ENCODE results near the gene MAP3K6. TPM values are rescaled to one million over a fixed set of nuclear protein-coding genes. Genes with fewer than 3 reads are reported as not detected.
"Not testable (repeated sequence)": the region's sequence is repeated elsewhere in the genome, so short reads cannot be mapped to it uniquely, and the experiment has no call there.

Gene MAP3K6, protein sequence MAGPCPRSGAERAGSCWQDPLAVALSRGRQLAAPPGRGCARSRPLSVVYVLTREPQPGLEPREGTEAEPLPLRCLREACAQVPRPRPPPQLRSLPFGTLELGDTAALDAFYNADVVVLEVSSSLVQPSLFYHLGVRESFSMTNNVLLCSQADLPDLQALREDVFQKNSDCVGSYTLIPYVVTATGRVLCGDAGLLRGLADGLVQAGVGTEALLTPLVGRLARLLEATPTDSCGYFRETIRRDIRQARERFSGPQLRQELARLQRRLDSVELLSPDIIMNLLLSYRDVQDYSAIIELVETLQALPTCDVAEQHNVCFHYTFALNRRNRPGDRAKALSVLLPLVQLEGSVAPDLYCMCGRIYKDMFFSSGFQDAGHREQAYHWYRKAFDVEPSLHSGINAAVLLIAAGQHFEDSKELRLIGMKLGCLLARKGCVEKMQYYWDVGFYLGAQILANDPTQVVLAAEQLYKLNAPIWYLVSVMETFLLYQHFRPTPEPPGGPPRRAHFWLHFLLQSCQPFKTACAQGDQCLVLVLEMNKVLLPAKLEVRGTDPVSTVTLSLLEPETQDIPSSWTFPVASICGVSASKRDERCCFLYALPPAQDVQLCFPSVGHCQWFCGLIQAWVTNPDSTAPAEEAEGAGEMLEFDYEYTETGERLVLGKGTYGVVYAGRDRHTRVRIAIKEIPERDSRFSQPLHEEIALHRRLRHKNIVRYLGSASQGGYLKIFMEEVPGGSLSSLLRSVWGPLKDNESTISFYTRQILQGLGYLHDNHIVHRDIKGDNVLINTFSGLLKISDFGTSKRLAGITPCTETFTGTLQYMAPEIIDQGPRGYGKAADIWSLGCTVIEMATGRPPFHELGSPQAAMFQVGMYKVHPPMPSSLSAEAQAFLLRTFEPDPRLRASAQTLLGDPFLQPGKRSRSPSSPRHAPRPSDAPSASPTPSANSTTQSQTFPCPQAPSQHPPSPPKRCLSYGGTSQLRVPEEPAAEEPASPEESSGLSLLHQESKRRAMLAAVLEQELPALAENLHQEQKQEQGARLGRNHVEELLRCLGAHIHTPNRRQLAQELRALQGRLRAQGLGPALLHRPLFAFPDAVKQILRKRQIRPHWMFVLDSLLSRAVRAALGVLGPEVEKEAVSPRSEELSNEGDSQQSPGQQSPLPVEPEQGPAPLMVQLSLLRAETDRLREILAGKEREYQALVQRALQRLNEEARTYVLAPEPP (N-terminal part only)
- polyA plus RNA-seq: 6.5 TPM
- long read RNA-seq, donor 1, partial matches to known transcripts: 0 of 1 reads
- long read RNA-seq, donor 1, other reads (novel, unspliced or antisense): 0 of 1 reads
- long read RNA-seq, donor 2, partial matches to known transcripts: 0 of 4 reads
- long read RNA-seq, donor 2, other reads (novel, unspliced or antisense): 0 of 4 reads
- long read RNA-seq, donor 3: 0 reads
- long read RNA-seq, donor 4: 0 reads
- long read RNA-seq, donor 5: 0 reads
- long read RNA-seq, donor 6: 0 reads
- long read RNA-seq, donor 7: 0 reads
- long read RNA-seq, donor 8: 0 reads
- long read RNA-seq, donor 9: 0 reads
- long read RNA-seq, donor 10, full-length matches to known transcripts: 1 of 1 reads
- long read RNA-seq, donor 10, partial matches to known transcripts: 0 of 1 reads
- long read RNA-seq, donor 10, other reads (novel, unspliced or antisense): 0 of 1 reads
- long read RNA-seq, donor 11: 0 reads

GRCh38 chr1:27366411-27367159 is at the start of gene MAP3K6:
Gene MAP3K6 (minus strand): TSS chr1:27366961. CDS start chr1:27366597, 364 bp downstream.
- no peaks in the 10 kb centered on the region for H3K9me3 ChIP-seq (ENCODE audit: control insufficient read depth, low read depth, low read length)
- H3K27ac ChIP-seq (ENCODE audit: low read length): peak within 1 kb of the TSS; percentile 90
- peak; percentile 67 to 83 for DNase-seq
- peaks cover 5% of the 10 kb centered on the region for H3K36me3 ChIP-seq (ENCODE audit: control insufficient read depth, insufficient read depth, low read length)
- peak within 1 kb of the TSS; percentile 67 for H3K4me3 ChIP-seq (ENCODE audit: low read length)
- WGBS (ENCODE audit: insufficient coverage, low lambda C conversion rate): no CpG with 5 or more reads among the region's 67 CpGs
- H3K4me1 ChIP-seq (ENCODE audit: control insufficient read depth, insufficient read depth, low read length): peaks cover 21% of the 10 kb centered on the region
- H3K27me3 ChIP-seq (ENCODE audit: control insufficient read depth, insufficient read depth, low read length): no peaks in the 10 kb centered on the region

DNA sequence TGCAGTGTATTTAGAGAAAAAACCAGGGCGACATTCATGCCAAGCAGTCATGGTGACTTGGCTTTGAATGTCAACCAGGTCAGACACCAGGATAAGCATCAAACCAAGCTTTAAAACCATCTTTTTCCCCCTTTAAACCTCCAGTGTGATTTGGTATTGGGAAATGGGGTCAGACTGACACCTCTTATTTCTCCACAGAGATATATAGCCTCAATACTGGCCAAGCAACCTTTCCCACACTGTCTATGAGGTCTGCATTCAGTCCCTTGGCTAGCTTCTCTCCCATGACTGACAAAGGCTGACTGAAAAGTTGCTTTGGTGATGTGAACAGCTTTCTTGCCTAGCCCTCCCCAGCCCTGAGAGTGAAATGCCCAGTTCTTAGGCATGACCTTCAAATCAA is 47.3 kb upstream of the MAP3K6 start:
- H3K9me3 ChIP-seq (ENCODE audit: control insufficient read depth, low read depth, low read length): no peaks in the 10 kb centered on the region
- peaks cover 19% of the 10 kb centered on the region for H3K4me1 ChIP-seq (ENCODE audit: control insufficient read depth, insufficient read depth, low read length)
- no peak for DNase-seq
- peaks cover 90% of the 10 kb centered on the region for H3K36me3 ChIP-seq (ENCODE audit: control insufficient read depth, insufficient read depth, low read length)
- no CpG with 5 or more reads among the region's 1 CpG for WGBS (ENCODE audit: insufficient coverage, low lambda C conversion rate)
- no peak overlapping the region for H3K4me3 ChIP-seq (ENCODE audit: low read length)
- H3K27ac ChIP-seq (ENCODE audit: low read length): no peak overlapping the region
- H3K27me3 ChIP-seq (ENCODE audit: control insufficient read depth, insufficient read depth, low read length): no peaks in the 10 kb centered on the region

DNA sequence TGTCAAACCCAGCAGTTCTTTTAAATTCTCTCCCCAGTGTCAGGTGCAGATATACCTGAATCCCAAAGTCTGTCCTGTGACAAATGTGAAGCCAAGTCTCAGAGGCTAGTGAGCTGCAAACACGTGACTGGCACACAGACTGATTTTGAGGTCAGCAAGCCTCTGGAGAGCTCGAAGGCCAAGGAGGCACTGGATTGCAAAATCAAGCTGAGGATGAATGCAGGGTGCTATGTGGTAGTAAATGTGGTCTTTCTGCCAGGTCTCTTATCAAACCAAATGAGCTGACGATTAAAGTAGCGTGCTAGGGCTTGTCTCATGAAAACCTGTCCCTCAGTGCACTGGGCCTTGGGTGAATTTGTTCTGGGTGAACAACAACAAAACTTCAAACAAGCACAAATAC is 46.2 kb upstream of the MAP3K6 start:
- no peak for DNase-seq
- Histone ChIP-seq H3K4me1 (ENCODE audit: control insufficient read depth, insufficient read depth, low read length) (peaks cover 8% of the 10 kb centered on the region), H3K4me3 (ENCODE audit: low read length) (no peak overlapping the region), H3K27me3 (ENCODE audit: control insufficient read depth, insufficient read depth, low read length) (no peaks in the 10 kb centered on the region), H3K9me3 (ENCODE audit: control insufficient read depth, low read depth, low read length) (no peaks in the 10 kb centered on the region), H3K36me3 (ENCODE audit: control insufficient read depth, insufficient read depth, low read length) (peaks cover 92% of the 10 kb centered on the region), H3K27ac (ENCODE audit: low read length) (no peak overlapping the region)
- no CpG with 5 or more reads among the region's 4 CpGs for WGBS (ENCODE audit: insufficient coverage, low lambda C conversion rate)

- 95% methylated on average over 3 of the region's 4 CpGs for WGBS (ENCODE audit: insufficient coverage, low lambda C conversion rate)
- no peak overlapping the region for H3K4me3 ChIP-seq (ENCODE audit: low read length)
- no peak overlapping the region for H3K27ac ChIP-seq (ENCODE audit: low read length)
- no peaks in the 10 kb centered on the region for H3K27me3 ChIP-seq (ENCODE audit: control insufficient read depth, insufficient read depth, low read length)
- peaks cover 92% of the 10 kb centered on the region for H3K36me3 ChIP-seq (ENCODE audit: control insufficient read depth, insufficient read depth, low read length)
- H3K4me1 ChIP-seq (ENCODE audit: control insufficient read depth, insufficient read depth, low read length): peaks cover 3% of the 10 kb centered on the region
- H3K9me3 ChIP-seq (ENCODE audit: control insufficient read depth, low read depth, low read length): no peaks in the 10 kb centered on the region
- no peak for DNase-seq
Observed at GRCh38 chr1:27412502-27412901, 45.7 kb upstream of the MAP3K6 start.

- no peak overlapping the region for H3K27ac ChIP-seq (ENCODE audit: low read length)
- DNase-seq: no peak
- no CpG with 5 or more reads among the region's 2 CpGs for WGBS (ENCODE audit: insufficient coverage, low lambda C conversion rate)
- no peaks in the 10 kb centered on the region for H3K27me3 ChIP-seq (ENCODE audit: control insufficient read depth, insufficient read depth, low read length)
- no peaks in the 10 kb centered on the region for H3K9me3 ChIP-seq (ENCODE audit: control insufficient read depth, low read depth, low read length)
- peaks cover 92% of the 10 kb centered on the region for H3K36me3 ChIP-seq (ENCODE audit: control insufficient read depth, insufficient read depth, low read length)
- H3K4me3 ChIP-seq (ENCODE audit: low read length): no peak overlapping the region
- H3K4me1 ChIP-seq (ENCODE audit: control insufficient read depth, insufficient read depth, low read length): no peaks in the 10 kb centered on the region
Observed at GRCh38 chr1:27410709-27411108, 43.9 kb upstream of the MAP3K6 start.

DNA sequence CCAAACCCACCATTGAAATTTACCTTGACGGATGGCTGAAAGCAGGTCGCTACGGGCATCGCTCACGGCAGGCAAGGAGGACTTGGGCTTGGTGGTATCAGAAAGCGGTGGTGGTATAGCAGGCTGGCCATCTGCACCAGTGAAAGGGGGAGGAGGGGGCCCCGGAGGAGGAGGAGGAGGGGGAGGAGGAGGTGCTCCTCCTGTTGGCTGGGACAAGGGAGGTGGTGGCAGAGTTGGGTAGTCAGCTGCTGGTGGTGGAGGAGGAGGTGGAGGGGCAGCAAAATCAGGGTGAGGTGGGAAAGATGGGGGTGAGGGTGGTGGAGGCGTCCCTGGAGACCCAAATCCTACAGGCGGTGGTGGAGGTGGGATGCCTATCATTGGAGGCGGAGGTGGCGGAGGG is 42.9 kb upstream of the MAP3K6 start:
- H3K4me3 ChIP-seq (ENCODE audit: low read length): no peak overlapping the region
- no peaks in the 10 kb centered on the region for H3K27me3 ChIP-seq (ENCODE audit: control insufficient read depth, insufficient read depth, low read length)
- no peaks in the 10 kb centered on the region for H3K9me3 ChIP-seq (ENCODE audit: control insufficient read depth, low read depth, low read length)
- H3K36me3 ChIP-seq (ENCODE audit: control insufficient read depth, insufficient read depth, low read length): peaks cover 88% of the 10 kb centered on the region
- no CpG with 5 or more reads among the region's 11 CpGs for WGBS (ENCODE audit: insufficient coverage, low lambda C conversion rate)
- H3K27ac ChIP-seq (ENCODE audit: low read length): no peak overlapping the region
- no peak for DNase-seq
- no peaks in the 10 kb centered on the region for H3K4me1 ChIP-seq (ENCODE audit: control insufficient read depth, insufficient read depth, low read length)

DNA sequence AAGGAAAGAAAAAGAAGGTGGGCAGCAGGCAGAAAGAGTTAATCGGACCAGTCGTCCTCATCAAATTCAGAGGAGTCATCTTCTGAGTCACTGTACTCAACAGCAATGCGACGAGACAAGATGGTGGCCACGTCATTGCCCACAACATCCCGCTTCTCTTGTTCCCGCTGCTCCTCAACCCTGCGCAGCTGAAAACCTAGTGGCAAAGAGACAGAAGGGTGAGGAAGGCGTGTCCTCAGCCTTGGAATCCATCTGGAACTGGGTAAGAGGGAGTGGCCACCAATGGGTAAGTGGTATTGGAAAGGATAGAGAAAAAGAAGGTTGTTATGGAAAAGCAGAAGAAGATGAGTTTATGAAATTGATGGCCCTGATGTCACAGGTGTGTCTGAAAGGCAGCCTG is 41.4 kb upstream of the MAP3K6 start:
- Histone ChIP-seq H3K9me3 (ENCODE audit: control insufficient read depth, low read depth, low read length) (no peaks in the 10 kb centered on the region), H3K36me3 (ENCODE audit: control insufficient read depth, insufficient read depth, low read length) (peaks cover 73% of the 10 kb centered on the region), H3K27ac (ENCODE audit: low read length) (no peak overlapping the region), H3K4me3 (ENCODE audit: low read length) (no peak overlapping the region), H3K27me3 (ENCODE audit: control insufficient read depth, insufficient read depth, low read length) (no peaks in the 10 kb centered on the region), H3K4me1 (ENCODE audit: control insufficient read depth, insufficient read depth, low read length) (peaks cover 6% of the 10 kb centered on the region)
- DNase-seq: no peak
- 100% methylated on average over 1 of the region's 9 CpGs for WGBS (ENCODE audit: insufficient coverage, low lambda C conversion rate)

- H3K36me3 ChIP-seq (ENCODE audit: control insufficient read depth, insufficient read depth, low read length): peaks cover 61% of the 10 kb centered on the region
Observed at GRCh38 chr1:27406791-27407190, 40.0 kb upstream of the MAP3K6 start.

DNA sequence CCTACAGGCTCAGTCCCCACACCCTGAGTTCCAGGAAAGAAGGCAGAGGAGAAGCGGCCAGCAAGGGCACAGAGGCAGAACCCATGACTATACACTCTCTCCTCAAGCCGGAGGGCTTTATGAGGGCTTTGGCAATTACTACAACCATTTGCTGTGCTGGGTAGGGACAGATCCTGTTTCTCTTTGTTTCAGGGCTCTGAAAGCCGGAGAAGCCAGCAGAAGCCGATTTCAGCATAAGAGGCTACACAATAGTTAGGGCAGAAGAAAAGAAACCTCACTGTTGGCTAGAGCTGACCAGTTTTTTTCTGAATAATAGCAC is 39.6 kb upstream of the MAP3K6 start:
- H3K27ac ChIP-seq (ENCODE audit: low read length): no peak overlapping the region

More at GRCh38 chr1:27406791-27407190, 40.0 kb upstream of the MAP3K6 start:
- H3K27ac ChIP-seq (ENCODE audit: low read length); H3K9me3 ChIP-seq (ENCODE audit: control insufficient read depth, low read depth, low read length); H3K4me3 ChIP-seq (ENCODE audit: low read length); H3K27me3 ChIP-seq (ENCODE audit: control insufficient read depth, insufficient read depth, low read length); DNase-seq; H3K4me1 ChIP-seq (ENCODE audit: control insufficient read depth, insufficient read depth, low read length): not testable (repeated sequence)
- WGBS (ENCODE audit: insufficient coverage, low lambda C conversion rate): no CpG with 5 or more reads among the region's 2 CpGs

More for the DNA sequence above, 39.6 kb upstream of the MAP3K6 start:
- no peaks in the 10 kb centered on the region for H3K27me3 ChIP-seq (ENCODE audit: control insufficient read depth, insufficient read depth, low read length)
- H3K9me3 ChIP-seq (ENCODE audit: control insufficient read depth, low read depth, low read length): no peaks in the 10 kb centered on the region
- H3K4me1 ChIP-seq (ENCODE audit: control insufficient read depth, insufficient read depth, low read length): peaks cover 9% of the 10 kb centered on the region
- H3K36me3 ChIP-seq (ENCODE audit: control insufficient read depth, insufficient read depth, low read length): peaks cover 58% of the 10 kb centered on the region
- WGBS (ENCODE audit: insufficient coverage, low lambda C conversion rate): no CpG with 5 or more reads among the region's 4 CpGs
- H3K4me3 ChIP-seq (ENCODE audit: low read length): no peak overlapping the region
- DNase-seq: no peak
